IPS DF 4.7 (cell line): ENCODE results near the gene SYVN1.
"Not testable (repeated sequence)": the region's sequence is repeated elsewhere in the genome, so short reads cannot be mapped to it uniquely, and the experiment has no call there.

Source experiments
- DNase-seq: peaks from one replicate; pipeline ENCODE4 v3.0.0-alpha.2; 2013; ENCODE audit warnings: low spot score; ENCODE audit errors: extremely low read depth

Gene SYVN1

GRCh38 chr11:65151331-65151899 is 17.1 kb upstream of the SYVN1 start:
- DNase-seq = no peak

- DNase-seq = no peak
These were observed 16.4 kb upstream of the SYVN1 start for GRCh38 chr11:65150509-65151299.

- not testable (repeated sequence) for DNase-seq
These were observed 15.8 kb upstream of the SYVN1 start for GRCh38 chr11:65150131-65150508.

GRCh38 chr11:65148657-65149056 is 14.3 kb upstream of the SYVN1 start:
- DNase-seq = no peak

- DNase-seq = no peak
These were observed 13.2 kb upstream of the SYVN1 start for GRCh38 chr11:65147352-65148075.

GRCh38 chr11:65141896-65142494 is 7.7 kb upstream of the SYVN1 start:
- DNase-seq = no peak

GRCh38 chr11:65136515-65137096 is 2.3 kb upstream of the SYVN1 start:
- no peak for DNase-seq

- DNase-seq = no peak
These were observed 1.4 kb upstream of the SYVN1 start for GRCh38 chr11:65135633-65136145.

- no peak for DNase-seq
These were observed 773 bp upstream of the SYVN1 start for GRCh38 chr11:65134952-65135632.

- DNase-seq = no peak
These were observed 595 bp downstream of the SYVN1 start for GRCh38 chr11:65133724-65134123.

- no peak for DNase-seq
These were observed 1.2 kb downstream of the SYVN1 start for GRCh38 chr11:65132988-65133700.

- DNase-seq = no peak
These were observed 1.9 kb downstream of the SYVN1 start for GRCh38 chr11:65132238-65132987.

GRCh38 chr11:65131895-65132237 is 2.5 kb downstream of the SYVN1 start:
- DNase-seq = no peak

- DNase-seq = no peak
These were observed 2.9 kb downstream of the SYVN1 start for GRCh38 chr11:65131417-65131776.

GRCh38 chr11:65130631-65131416 is 3.5 kb downstream of the SYVN1 start:
- DNase-seq = no peak

GRCh38 chr11:65129649-65130441 is 4.5 kb downstream of the SYVN1 start:
- DNase-seq = no peak

GRCh38 chr11:65128182-65129145 is 5.9 kb downstream of the SYVN1 start:
- no peak for DNase-seq
